NCI-H524 (cell line): ENCODE results near the gene SLC35F3.

Experiments used
- DNase-seq, 2 experiments: peaks; one replicate each; lab custom pipeline; 2025; lab: John Stamatoyannopoulos, UW

SLC35F3 gene

DNA sequence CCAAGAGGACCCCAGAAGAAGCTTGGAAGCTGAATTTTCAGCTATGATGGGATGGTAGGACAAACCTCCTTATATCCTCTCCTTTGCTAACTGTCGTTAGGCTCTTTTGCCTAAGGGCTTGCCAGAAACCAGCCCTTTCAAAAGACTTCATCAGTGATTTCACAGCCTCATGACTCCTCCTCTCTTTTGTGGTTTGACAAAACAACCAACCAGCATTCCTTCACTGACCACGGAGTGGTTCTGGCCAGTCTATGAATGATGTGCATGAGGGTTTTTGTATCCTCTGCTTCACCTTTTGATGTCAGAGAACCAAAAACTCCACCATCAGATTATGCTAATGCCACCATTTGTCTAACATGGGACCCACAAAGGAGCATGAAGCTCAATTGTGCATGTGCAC lies 351.9 kb downstream of the SLC35F3 start:
- DNase-seq: no peak

DNA sequence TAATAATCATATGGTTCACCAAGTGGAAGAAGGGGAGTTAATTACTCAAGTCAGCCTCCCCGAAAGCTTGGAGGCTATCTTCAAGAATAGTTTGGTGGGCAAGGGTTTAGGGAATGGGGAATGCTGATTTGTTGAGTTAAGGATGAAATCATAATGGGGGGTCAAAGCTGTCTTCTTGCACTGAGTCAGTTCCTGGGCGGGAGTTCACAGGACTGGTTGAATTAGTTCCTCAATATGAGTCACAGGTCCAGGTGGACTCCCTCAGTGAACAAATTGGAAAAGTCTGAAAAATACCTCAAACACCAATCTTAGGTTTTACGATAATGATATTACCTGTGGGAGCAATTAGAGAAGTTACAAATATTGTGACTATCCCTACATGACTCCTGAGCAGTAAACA lies 353.6 kb downstream of the SLC35F3 start:
- DNase-seq: no peak

DNA sequence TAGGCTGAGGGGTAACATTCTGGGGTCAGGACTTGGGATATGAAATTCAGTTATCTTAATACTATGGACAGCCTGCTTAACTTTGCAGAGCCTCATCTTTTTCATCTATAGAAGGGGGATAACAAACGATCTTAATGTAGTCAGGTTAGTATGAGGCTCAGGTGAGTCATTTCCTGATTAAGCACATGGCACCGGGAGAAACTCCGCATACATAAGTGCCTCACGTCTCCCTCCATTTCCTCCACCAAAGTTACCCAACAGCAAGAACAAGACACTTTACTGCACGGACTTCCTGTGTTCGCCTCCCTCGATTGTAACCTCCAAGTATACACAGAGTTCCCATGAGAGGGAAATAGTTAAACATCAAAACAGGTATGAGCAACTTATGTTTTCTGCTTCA lies 356.1 kb downstream of the SLC35F3 start:
- no peak for DNase-seq

DNA sequence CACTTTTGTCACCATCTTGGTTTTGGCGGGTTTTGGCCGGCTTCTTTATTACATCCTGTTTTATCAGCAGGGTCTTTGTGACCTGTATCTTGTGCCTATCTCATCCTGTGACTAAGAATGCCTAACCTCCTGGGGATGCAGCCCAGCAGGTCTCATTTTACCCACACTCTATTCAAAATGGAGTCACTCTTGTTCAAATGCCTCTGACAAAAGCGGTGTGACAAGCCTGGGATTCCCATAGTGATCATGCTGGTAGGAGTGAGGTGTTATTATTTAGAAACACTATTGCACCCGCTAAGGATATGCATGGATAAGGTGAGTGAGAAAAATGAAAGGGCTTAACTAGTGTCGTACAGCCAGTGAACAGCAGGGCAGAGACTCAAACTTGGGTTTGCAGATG lies 357.1 kb downstream of the SLC35F3 start:
- DNase-seq: no peak

DNA sequence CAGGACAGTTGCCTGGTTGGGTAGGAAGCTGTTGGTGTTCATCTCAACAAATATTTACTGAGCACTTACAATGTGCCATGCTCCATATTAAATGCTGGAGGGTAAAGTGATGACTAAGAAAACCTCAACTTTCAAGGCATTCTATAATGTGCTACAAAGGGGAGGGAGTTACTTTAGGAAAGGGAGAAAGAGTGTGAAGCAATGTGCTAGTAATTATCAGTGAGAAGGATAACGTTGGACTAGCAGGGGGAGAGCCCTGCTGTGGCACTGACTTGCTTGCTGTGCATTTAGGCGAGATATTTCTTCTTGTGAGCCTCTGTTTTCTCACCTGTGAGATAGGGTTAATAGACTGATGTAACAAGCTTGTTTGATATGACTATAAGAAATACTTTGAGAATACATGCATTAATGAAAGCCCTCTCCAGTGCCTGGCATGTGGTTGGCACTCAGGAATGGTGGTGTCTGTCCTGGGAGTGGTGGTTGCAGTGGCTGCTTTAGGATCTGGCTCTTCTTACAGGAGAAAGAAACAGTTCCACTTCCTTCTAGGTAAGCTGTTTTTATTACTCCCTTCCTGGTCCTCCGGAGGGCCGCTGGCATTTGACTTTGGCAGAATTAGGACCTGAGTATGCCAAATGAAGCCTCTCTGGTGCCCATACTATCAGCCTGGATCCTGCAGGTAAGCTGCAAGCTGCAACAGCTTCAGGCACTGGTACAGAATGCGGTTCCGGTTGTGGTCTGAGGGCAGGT lies 357.7 kb downstream of the SLC35F3 start:
- DNase-seq: no peak

DNA sequence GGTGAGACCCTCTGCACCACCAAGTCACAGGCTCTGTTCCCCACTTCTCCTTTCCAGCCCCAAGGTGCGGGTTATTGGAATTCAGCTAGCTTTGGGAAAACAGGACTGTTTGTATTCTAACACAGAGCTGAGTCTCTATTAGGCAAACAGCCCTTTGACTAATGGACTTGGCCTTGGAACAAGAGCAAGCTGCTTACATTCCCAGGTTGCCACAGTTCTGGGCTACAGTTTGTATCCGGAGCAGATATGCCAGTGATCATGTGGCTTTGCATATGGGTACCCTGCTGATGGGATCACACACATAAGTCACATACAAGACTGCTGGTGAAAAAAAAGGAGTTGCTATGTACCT lies 358.3 kb downstream of the SLC35F3 start:
- no peak for DNase-seq

DNA sequence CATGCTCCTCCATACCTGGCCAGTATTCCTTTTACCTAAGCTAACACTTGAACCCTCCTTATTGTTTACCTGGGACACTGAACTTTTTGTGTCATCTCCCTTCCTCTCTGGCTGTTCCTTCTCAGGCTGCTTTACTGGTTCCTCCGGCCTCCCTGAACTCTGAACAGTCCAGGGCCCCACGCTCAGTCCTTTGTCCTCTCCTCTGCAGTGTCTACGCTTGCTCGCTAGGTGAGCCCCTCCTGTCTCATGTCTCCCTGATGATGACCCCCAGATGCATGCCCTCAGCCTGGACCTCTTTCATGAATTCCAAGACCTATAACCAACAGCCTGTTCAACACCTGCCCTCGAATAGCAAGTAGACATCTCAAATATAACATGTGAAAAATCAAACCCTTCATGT lies 360.4 kb downstream of the SLC35F3 start:
- no peak for DNase-seq

DNA sequence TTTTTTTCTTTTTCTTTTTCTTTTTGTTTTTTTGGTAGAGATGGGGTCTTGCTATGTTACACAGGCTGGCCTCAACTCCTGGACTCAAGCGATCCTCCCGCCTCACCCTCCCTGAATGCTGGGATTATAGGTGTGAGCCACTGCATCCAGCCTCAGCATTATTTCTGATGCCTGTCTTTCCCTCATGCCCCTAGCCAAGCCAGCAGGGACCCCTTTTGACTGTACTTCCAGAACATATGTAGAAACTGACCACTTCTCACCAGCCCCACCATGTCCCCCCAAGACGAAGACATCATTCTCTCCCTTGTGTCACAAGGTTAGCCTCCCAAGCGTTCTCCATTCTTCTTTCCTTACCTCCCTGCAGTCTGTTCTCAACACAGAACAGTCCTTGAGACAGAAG lies 360.8 kb downstream of the SLC35F3 start:
- DNase-seq: no peak

DNA sequence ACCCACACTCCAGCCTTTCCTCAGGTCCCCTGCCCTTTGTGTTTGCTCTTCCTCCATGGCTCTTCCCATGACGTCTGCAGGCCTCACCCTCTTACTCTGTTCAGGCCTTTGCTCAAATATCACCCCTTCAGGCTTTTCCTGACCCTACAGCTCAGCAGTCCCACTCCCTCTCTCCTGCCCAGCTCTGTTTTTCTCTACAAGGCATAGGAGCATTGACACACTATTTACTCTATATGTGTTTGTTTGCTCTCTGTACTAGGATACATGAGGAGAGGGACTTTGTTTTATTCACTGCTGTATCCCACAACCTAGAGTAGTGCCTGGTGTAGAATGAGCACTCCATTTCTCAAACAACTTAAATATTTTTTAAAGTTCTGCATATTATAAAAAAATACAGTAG lies 361.4 kb downstream of the SLC35F3 start:
- DNase-seq: no peak

DNA sequence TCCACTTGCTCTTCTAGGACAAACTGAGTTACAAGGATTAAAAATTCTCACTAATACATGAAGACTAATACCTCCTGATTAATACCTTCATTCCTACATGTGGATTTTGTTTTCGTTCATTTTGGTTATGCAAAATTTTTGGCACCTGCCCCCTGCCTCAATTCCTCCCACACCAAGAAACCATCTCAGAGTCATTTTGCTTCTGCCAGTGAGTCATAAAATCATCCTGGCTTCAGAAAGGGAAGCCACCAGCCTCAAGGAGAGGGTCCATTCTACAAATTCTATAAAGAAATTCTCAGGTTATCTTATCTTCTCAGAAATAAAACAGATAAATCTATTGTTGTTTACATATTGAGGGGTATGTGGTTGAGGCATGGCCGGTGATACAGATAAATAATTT lies 365.6 kb downstream of the SLC35F3 start:
- no peak for DNase-seq

DNA sequence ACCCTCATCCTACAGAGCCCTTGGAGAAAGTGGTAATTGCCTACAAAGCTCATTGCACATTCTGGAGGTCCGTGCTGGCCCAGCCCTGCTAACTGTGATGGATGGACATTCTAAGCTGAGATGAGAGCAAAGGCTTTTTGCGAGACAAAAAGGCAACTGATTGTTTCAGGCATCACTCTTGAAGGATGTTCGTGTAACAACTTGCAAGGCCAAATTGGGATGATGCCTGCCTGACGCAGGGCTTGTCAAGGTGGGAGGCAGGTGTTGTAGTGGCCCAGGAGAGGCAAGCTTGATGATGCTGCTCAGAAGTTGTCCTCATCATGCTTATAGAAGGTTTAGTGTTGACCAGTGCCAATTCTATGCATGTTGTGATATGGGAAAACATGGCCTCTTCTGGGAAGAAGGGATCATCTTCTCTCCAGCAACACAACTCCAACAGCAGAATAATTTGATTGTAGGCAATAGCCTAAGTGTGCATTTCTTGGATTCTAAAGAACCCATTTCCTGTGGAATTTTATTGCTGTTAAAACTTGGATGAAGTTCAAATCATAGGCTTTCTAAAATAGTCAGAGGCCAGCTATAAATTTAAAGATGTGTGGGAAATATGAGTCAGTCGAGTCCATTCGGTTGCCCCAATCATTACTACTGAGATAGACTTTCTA lies 366.2 kb downstream of the SLC35F3 start:
- no peak for DNase-seq

DNA sequence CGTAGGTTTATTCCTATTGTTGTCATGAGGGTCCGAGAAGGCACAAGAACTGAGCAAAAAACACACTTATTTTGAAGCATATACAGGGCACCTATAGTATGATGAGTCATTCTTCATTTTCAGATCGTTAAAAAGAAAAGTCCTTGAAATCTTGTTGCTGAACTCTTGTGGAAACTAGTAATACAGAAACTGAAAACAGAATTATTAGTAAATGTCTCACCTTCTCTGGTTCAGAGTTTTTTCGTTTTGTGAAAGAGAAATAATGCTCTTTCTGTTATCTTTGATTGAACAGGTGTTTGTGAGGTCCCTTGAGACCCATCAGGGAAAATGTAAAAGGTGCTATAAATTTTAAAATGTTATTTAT lies 366.7 kb downstream of the SLC35F3 start:
- no peak for DNase-seq

DNA sequence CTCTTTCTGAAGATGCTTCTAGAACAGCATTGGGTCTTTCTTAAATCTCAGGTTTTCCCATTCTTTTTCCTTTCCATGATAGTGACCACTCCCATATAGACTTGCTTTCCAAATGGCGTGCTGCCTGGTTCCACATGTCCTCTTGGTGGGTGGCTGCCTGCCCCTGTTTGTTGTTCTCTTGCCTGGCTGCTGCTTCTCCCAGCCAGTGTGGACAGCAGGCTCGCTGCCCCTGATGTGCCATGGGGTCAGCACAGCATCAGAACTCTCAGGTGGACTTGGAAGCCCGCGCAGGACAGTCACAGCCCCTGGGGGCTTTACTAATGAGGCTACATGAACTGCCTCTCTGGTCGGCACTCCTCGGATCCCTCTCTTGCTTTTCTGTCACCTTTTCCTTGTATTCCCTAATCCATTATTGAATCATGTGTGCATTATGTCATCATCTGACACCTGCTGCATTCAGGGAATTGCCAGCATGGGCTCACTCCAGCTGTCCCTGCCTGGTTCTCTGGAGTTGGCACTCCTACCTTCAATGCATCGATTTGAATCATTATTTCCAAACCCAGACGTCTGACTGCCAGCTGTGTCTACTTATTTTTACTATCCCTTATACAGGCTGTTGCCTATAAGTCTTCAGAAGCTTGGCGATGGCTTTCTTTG lies 368.3 kb downstream of the SLC35F3 start:
- DNase-seq: peak in 1 of 2 experiments; percentile 44

DNA sequence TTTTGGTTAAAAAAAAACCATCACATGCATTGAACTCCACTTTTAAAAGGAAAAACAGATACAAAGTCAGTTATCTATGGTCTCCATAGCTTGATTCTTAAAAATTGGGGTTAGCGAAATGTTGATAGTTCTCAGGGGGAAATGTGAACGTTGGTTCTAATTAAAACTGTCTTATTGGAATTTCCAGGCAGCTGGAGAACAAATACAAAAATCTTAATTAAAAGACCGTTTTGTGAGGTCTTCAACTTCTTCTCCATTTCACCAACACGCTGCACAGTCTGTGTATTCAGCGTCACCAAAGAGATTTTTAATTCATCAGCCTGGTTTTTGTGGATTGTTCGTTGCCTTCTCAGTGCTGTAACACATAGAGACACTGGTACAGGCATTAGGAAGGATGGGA lies 369.5 kb downstream of the SLC35F3 start:
- DNase-seq: no peak

DNA sequence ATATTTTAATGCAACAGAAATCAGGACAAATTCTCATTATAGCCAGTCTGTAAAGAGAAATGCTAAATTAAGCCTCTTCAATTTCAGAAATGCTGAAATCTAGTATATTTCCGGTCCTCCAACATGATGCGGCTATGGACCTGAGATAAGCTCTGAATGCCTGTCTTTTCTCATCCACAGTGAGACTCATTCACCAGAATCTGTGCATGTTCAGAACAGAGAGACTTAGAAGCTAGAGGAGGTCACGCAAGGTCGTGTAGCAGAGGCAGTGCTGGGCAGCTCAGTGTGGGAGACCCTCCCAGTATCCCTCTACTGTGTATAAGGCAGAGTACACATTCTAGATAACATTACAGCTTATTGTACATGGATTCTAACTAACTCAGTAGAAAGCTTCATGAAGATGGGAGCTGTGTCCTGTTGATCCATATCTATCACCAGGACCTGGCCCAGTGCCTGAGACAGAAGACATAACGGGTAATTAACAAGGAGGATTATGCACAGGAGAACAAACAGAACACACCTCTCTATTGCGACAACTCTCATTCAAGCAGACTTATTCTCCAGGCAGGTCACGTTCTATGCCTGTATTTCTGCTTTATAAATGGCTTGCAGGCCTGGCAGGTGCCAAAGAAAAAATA lies 371.8 kb downstream of the SLC35F3 start:
- DNase-seq: no peak

DNA sequence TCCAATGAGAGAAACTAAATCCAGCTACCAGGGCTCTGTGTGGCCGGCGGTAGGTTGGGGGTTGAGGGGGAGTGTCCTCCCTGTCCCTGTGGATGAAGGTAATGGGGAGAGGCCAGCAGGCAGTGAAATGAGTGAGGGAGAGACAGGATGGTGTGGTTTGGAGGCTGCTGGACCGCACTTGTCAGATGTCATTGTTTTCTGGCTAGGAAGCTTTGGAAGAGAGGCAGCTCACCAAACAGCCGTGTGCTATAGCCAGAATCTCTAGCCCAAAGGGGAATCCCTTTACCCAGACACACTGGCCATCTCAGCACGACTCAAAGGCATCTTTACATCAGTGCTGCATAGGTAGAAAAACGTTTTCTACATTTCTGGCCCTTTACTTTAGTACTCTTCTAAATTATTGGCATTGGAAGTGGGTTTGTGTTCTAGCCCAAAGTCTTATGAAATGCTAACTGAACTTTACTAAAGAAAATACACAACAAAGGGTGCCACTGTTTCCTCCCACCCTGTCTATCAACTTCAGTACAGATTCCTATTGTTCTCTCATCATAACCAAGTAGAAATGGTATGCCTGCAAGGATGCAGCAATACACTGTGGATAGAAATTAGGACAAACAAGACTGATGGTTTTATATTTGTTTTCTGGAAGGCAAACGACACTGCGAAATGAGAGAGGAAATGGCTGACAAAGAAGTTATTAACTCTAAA lies 372.8 kb downstream of the SLC35F3 start:
- DNase-seq: no peak

DNA sequence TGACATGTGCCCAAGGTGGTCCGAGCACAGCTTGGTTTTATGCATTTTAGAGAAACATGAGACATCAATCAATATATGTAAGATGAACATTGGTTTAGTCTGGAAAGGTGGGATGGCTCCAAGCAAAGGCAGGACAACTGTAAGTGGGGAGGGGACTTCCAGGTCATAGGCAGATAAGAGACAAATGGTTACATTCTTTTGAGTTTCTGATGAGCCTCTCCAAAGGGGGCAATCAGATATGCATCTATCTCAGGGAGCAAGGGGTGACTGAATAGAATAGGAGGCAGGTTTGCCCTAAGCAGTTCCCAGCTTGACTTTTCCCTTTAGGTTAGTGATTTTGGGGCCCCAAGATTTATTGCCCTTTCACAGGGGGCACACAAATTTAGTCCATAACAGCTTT lies 374.5 kb downstream of the SLC35F3 start:
- no peak for DNase-seq

DNA sequence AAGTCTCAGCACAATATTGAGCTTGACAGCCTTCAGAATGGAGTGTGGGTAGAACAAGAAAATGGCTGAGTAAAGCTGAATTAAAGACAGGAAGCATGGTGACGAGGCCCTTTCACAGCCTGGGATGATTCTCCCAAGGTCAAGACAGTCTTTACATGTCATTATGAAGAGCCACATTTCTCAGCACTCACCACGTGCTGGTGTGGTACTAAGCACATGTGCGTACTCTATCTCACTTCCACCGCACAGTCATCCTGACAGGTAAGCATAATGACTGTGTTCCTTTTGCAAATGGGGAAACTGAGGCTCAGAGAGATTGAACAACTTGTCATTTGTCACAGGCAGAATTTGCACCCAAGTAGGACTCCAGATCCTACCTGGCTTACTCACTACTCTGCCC lies 376.0 kb downstream of the SLC35F3 start:
- no peak for DNase-seq

DNA sequence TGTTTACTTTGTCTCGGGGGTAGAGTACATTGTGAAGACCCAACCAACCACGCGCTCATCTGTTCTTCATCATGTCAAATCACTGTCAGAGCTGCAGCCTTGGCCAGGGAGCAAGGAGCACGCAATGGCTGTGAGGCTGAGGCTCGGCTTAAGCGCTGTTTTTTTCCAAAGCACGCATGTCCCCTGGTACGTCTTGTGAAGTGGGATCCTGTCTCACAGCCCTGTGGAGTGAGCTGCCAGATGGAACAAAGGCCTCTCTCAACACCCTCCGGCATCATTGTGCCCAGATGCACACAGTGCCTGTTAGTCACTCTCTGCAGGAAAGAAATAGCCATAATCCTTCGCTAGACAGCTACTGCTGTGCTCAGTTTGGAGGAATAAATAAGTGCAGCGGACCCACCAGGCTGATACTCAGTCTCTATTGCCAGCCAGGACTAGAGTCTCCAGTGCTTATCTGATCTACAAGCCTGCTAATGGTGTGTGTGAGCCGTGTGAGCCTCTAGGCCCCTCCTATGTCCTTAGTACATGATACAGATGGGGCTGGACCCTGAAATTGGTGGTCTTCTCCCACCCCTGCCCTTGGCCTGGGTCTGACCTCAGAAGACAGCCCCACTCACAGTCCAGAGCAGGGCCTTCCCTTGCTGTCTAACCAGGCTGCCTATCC lies 377.5 kb downstream of the SLC35F3 start:
- DNase-seq: peak; percentile 29 to 84

DNA sequence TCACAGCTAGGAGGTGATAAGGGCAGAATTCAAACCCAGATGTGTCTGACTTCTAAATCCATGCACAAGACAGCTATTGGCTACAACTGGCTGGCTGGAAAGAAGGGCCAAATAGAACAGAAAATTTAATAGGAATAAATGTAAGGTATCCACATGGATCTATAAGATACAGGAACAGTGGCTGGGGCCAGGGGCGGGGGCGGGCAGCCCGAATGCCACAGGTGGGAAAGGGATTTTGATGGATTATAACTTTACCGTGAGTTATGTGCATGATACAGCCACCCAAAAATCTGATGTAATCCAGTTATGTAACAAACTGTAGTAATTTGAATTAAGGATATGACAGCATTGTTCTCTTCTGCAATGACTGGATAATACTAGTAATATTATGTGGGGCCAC lies 381.7 kb downstream of the SLC35F3 start:
- DNase-seq: no peak

DNA sequence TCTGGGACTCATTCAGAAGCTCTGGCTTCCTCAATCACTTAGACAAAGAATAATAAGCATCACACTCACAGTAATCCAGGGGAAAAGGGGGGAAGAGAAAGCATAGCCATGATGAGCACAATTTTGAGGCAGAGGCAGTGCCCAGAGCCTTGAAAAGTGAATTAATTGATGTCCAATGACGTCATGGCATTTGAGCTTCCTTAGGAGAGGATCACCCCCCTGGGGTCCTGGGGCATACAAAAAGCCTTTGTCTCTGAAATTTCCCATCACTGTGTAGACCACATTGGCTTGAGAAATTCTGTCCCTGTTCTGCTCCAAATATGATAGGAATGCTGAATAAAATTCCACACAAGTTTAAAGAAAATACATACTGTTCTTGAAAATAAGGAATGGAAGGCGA lies 384.5 kb downstream of the SLC35F3 start:
- no peak for DNase-seq
